HG03460 (cell line): Measurements from ENCODE around the gene SCN8A.

ENCODE experiments used
- ATAC-seq: cut with Tn5 transposase; IDR thresholded peaks from one replicate; pipeline ENCODE4 v1.9.1; 2021; ENCODE audit not compliant: unreplicated experiment

SCN8A gene

DNA sequence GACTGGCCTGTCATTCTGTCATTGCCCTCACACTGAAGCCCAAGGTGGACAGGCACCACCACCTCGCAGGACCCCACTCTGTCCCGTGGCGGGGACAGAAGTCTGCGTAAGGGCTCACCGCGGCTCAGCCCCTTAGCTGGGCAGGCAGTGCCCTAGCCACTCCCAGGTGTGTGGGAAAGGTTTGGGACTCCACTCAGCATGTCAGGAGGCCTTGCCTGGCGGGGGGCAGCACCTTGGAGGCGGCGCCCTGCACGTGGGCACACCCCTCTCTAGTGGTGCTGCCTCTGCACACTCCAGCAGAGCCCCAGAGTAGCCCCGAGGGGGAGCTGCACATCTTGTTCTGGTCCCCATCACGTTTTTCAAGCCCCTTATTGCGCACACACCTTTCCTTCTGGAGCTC, 221.8 kb downstream of the SCN8A start:
- ATAC-seq, result no peak

DNA sequence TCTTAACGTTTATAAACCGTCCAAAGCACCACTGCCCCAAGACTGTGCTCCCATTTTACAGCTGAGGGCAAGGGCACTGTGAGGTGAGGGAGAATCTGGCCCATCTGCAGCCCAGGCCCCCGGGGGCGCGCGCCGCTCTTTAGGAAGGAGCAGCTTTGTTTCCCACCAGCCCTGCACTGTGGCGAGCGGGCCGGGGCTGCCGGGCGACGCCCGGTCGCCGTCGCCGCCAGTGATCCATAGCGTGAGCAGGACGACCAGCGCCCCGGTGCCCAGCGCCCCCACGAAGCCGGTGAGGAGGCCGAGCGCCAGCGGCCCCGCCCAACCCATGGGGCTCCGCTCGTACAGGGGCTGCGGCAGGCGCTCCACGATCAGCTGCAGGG, 222.9 kb downstream of the SCN8A start:
- ATAC-seq, result no peak

DNA sequence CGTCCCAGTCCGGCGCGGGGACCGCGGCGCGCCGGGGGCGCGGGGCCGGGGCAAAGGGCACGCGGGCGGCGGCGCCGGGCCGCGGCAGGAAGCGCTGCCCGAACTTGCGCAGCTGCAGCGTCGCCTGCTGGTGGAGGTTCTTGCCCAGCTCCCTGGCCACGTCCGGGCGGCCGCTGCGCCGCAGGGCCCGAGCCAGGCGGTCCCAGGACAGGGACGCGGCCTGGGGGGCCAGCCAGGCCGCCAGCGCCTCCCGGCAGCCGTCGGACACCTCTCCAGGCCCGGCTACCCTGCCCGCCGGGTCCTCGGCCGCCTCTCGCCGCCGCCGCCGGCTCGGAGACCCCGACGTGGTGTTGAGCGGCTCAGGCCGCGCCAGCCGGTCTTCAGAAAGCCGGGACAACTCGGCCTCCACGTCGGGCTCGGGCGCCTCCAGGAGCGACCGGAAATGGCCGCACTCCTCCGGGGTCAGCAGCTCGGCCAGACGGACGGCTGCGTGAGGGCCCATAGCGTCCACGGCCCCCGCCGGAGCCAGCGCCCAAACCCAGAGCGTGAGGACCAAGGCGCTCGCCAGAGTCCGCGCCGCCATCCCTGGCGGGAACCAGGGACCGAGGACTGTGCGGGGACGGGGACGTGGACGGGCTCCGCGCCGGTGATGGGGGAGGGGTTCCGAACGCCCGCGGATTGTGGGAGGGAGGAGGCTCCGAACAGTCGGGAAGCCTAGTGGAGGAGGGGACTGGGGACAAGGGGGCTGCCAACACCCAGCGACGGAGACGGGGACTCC, 223.5 kb downstream of the SCN8A start:
- no peak for ATAC-seq

DNA sequence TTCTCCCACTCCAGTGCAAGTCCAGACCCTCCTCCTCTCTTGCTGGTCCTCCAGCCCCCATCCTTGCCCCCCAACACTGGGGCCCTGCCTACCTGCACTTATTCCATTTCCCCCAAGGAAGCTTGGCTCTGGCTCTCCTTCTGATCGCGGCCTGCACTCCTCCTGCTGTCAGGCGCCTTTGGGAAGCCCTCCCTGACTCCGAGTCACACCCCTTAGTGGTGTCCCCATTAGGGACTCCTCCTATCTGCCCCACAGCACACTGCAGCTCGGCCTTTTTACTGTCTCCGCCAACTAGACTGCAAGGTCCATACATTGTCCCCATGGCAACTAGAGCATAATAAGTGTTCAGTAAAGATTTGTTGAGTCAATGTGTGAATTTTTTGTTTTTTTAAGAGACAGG, 224.5 kb downstream of the SCN8A start:
- no peak for ATAC-seq

DNA sequence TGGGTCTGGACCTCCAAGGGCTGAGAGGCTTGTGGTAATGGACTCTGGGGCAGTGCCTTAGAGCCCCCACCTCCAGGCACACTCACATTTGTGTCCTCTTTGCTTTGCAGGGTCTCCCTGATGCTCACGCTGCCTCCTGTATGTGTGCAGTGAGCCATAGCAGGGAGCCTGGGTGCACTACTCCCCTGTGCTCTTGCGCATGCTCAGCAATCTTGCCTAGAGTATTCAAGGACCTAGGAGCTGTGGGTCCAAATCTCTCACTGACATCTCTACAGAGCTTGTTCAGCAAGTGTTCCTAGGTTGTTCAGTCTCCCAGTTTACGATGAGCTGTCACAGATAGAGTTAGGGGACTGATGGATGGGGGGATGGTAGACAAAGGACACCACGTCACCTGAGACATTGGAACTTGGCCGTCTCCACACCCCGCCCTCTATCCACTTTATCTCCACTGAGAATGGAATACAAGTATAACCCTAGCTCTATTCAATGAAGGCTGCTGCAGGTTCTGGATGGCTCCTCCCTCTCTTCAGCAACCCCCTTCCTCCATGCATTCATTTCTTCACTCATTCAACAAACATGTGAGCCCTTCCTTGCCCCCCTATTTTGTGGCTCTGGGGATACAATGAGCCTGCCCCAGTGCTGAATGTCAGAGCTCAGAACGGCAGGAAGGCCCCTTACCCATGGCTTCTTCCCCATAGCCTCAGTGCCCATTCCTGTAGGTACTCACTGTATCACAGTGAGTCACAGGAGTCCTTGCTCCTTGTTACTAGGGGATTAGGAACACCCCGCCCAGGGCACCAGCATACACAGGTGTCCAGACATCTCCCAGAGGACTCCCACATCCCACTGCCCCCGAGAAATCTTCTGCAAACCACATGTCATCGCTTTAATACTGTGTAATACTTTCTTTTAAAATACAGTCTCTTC, 226.3 kb downstream of the SCN8A start:
- no peak for ATAC-seq

DNA sequence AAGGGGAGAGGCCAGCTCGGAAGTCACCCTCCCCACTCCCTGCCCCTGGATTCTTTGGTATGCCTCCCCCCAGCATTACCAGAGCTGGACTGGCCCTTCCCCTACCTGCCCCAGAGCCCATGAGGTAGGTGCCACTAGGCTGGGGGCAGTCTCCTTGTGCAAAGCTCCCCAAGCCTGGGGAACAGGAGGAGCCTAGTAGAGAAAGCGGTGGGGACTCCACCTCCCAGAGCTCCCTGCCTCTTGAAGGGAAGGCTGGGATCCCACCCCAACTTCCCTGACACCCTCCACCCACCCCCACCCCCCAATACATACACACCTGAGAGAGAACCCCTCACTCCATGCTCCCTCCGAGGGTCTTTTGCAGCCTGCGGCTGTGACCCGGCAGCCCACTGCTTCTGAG, 227.1 kb downstream of the SCN8A start:
- no peak for ATAC-seq

DNA sequence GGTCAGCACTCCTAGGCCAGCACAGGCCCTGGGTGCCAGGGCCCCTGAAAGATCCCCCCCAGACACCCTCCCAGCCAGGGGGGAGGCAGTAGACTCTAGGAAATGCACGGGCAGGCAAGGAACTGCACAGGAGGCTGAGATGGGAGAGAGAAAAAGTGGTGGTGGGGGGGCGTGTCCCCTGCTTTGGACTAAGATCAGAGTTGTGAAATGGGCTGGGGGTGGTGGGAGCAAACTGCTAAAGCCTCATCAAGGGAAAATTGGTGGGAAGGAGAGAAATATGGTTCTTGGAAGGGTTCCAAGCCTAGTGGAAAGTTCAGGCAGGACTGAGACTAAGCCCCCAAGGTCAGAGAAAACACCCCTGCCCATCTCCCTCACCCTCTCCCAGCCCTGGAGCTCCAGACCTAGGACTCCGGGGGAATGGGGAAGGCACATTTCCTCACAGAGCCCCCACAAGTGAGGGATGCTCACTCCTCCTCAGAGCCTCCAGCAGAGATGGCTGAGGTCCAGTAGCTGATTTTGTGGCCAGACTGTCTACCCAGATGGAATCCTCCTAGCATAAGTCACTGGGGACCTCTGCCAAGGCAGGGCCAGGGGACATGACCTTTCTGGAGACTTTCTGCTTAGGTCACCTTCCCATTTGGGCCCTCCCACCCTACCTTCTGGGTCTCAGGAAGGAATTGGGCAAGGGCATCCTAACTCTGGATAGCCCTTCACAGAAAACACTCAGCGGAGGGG, 227.7 kb downstream of the SCN8A start:
- ATAC-seq, result no peak

DNA sequence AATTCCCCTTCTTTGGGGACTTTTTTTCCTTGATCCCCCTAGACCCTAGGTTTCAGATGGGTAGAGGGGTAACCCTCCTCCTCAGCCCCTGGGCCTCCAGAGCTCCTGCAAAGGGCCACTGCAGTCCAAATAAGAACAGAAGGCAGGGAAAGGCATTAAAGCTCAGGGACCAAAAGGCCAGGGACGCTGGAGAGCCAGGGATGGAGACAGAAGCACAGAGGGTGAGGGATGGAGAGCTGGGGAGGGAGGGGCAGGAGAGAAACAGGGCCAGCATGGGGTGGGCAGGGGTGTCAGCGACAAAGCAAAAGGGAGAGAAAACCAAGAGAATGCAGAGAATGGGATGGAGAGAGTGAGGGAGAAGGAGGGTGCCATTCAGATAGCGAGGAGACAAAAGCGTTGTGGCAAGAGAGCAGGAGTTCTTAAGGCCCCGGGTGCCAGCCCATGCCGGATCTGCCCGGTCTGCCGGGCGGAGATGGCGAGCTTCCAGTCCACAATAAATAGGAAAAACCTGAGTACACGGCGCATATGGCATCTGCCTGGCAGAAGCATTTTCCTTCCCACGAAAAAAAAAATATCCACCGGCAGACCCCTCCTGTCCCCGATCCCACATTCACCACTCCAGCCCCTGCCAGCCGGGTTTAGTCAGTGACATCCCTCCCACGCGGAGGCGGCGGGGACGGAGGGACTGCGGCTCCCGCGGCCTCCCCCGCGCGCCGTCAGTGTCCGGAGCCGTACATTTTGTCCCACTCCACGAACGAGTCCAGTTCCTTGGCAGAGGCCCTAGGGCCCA, 228.9 kb downstream of the SCN8A start:
- no peak for ATAC-seq

DNA sequence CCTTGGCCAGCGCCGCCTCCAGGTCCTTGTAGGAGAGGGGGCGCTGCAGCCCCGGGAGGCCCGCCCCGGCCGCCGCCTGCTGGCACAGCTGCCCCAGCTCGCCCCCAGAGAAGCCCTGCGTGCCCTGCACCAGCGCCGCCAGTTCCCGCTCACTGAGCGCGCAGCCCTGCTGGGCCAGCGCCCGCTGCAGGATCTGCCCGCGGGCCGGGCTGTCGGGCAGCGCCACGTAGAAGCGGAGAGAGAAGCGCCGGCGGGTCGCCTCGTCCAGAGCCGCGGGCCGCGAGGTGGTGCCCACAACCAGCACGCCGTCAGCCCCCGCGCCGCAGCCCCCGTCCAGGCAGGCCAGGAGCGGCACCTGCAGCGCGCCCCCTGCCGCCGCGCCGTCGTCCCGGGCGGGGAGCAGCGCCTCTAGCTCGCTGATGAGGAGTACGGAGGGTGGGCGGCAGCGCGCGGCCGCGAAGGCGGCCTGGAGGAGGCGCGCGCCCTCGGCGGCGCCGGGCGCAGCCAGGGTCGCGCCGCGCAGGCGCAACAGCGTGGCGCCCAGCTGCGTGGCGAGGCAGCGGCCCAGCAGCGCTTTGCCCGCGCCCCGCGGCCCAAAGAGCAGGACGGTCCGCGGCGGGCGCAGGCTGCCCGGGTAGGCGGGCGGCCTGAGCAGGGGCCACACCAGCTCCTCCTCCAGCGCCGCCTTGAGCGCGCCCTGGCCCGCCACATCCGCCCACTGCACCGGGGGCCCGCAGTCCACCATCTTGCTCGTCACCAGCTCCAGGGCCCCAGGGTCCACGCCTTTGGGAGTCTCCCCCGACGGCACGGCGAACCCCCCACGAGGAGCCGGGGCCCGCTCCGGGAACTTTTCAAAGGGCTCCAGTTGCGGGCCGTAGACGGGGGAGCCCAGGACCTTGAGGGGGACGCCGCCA, 229.8 kb downstream of the SCN8A start:
- ATAC-seq, result no peak

DNA sequence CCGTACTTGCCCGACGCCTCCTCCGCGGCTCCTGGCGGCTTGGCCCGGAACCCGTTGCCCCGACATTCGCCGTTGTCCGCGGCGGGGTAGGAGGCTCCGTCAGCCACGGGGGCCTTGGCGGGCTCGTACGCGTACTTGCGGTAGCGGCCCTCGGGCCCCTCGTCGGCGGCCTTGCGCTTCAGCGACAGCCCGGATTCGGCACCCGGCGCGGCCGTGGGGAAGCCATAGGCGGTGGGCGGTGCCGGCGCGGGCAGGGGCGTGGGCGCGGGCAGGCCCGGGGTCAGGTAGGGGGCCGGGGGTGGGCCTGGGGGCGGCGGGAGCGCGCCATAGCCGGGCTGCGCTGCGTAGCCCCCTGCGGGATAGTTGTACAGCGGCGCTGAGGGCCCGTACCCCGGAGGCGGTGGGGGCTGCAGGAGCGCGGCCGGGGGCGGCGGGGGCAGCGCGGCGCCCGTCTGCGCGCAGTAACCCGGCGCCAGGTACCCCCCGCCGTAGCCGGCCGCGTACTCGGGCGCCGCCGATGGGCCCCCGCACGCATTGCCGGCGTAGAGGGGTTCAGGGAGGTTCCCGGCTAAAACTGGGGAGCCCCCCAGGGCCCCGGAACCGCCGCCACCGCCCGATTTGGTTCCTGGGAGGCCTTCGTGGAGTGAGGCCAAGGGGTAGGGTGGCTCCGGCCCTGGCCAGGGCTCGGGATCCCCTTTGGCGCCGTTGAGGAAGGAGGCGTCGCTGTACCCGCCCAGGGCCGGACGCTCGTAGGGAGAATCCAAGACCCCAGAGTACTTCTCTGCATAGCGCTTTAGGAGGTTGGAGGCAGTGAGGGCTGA, 230.6 kb downstream of the SCN8A start:
- ATAC-seq, result no peak

DNA sequence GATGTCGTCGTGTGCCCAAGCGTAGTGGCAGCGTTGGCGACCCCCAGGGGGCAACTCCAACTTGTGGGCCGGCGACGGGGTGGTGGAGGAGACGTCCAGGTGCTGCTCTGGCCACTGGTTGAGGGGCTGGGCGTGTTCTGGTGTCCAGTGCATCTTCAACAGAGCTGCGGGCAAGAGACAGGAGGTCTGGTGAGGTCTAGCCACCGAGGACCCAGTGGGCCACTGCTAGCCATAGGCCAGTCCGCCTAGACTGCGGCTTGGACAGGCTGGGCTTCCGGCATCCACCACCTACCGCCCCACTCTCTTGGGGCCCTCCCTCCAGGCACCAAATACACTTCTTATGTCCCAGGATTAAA, 231.2 kb downstream of the SCN8A start:
- no peak for ATAC-seq

DNA sequence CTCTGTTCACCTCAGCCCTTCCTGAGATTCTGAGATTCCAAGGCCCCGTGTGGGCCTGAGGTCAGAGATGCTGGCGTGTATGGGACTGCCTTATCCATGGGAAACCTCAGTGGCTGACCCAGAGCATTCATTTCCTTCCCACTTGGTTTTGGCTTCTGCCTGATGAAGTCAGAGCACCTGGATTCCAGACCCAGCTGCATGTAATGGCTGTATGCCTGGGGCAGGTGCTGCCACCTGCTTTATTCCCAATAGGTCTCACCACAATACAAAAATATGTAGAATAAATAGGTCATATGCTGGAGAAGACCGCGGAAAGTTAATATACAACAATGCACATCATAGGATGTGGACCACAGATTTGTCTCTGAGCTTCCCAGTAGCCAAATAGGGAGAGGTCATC, 231.9 kb downstream of the SCN8A start:
- no peak for ATAC-seq

DNA sequence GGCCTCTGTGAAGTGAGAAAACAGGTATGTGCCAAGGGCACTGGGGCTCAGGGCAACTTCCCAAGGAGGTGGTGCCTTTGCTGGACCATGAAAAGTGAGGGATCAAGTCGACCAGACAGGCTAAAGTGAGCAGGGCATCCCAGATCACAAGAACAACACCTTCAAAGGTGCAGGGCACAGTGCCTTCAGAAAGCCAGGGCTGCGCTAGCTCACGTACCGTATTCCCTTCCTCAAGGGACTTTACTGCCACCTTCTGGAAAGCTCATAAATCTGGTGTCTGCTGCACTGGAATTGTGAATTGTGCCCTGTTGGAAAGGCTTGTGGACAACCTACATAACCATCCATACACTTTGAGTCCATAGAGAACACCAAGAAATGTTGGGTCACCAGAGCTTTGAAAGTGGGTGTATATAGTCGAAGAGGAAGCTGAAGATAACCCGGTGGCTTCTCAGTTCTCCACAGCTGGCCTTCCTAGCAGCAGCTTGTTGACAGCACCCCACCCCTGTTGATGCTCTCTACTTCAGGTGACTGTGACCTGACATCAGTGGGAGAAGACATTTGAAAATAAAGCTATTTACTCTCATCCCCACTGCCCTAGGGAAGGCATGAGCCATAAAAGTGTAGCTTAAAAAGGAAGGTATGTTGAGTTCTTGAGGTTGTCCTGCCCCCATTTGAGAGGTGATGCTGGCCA, 233.0 kb downstream of the SCN8A start:
- ATAC-seq, result no peak

DNA sequence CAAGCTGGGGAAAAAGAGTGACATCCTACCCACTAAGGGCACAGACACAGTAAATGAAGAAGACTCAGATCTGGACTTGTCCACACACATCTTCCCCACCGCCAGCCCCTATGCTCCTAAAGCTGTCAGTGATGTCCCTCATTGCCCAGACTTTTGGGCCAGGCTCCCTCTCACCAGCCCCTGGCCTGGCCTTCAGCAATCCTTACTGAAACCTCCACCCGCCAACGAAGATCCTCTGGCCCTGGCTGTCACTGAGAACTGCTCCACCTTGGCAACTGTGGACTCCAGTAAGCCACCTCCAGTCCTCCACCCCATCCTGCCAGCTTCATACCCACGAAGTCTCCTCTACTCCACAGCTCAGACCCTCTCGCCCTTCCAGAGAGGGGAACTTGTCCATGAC, 234.2 kb downstream of the SCN8A start:
- ATAC-seq, result no peak

DNA sequence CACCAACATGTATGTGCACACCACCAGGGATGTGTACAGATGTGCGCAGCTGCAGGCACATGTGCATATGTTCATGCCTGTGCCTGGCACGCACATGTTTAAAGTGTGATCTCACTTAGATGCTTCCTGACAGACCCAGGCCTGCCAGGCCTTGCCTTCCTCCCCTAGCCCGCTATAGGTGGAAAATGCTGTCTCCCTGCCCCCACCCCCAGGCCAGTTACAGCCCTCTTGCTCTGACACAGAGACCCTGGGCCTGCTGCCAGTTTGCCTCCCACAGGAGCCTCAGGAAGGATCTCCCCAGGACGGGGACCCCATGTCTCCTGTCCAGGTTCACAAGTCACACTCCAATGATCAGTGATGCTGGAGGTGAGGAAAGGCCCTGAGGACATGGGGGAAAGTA, 235.8 kb downstream of the SCN8A start:
- no peak for ATAC-seq

DNA sequence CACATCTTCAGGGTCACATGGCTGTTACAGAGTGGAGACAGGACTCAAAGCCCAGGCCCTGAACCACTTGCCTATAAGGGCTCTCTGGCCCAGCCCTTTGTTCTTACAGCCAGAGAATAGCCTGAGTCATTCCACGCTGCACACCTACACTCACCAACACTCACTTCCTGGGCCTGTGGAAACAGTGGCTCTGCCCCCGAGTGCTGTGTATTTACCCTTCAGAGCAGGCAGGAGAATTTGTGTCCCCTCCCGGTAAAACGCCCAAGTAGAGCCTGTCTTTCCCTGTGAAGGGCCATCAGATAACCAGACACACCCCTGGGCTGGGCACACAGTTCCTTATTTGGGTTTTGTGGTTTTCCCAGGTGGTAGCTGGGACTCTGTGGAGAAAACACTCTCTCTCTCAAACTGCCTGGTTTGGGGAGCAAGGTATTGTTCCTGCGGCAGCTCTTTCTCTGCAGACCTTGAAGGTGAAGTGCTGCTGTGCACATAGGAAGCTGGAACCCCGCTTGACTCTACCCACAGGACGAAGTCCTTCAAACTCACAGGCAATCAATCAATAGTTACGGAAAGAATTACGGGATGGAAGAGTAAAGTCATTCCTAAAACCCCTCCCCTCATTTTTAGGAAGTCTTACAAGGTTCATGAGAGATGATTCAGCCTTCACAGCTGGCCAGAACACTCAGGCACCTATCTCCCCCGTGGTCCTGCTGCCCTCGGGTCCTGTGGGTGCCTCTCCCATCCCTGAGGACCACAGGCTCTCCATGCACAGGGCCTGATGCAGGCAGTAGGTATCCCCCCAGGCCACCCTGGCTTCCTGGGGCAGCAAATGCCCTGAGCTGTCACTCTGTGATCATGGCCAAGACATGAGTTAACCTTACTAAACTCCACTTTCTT, 237.1 kb downstream of the SCN8A start:
- no peak for ATAC-seq

DNA sequence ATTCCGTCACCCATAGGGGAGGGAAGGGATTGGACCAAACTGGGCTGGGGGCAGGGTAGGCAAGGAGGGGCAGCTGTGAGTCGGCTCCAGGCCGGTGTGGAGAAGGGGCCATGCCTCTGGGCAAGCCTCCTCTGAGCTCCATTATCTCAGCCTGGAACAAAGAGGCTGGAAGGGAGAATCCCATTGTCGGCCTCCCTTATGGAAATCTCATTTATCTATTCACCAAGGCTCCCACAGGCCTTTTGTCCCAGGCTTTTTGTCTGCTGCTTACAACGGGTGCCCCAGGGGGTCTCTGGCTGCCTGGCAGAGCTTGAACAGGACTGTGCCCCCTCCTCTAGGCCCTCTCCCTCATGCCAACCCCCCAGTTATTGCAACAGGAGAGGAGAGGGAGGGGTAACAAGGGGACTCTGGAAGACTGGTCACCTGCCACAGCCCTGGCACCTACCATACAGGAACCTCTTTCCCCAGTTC, 238.0 kb downstream of the SCN8A start:
- no peak for ATAC-seq
